ENCODE results near the gene MGAT3. TPM values are rescaled to one million over a fixed set of nuclear protein-coding genes. Genes with fewer than 3 reads are reported as not detected.
A peak's percentile ranks its signal among the peaks of the same experiment; 100 is the strongest.

Gene MGAT3
- total and polyA plus RNA-seq, 2 of the 13 experiments (the other 11 are each of a cell fraction or from before 2014, with no cell fraction given) = 0.11 to 0.15 TPM

- no peaks in the 10 kb centered on the region for H3K36me3 ChIP-seq (replicated peaks in 1 of 2; ENCODE audit: control insufficient read depth in 1 of 2, insufficient read depth in 2 of 2, low read length in 2 of 2)
- H3K4me1 ChIP-seq (ENCODE audit: insufficient read depth, low read length) = peaks cover 19% of the 10 kb centered on the region
- TF ChIP-seq ZNF772 (CRISPR knock-in tag; IDR thresholded peaks at IDR 0.05) = no peak
- POLR2A ChIA-PET = interaction anchor here (0.9 to 1.5 kb wide), 5 partner anchors 9 to 169 kb away, joined by 4 to 12 read pairs (median 5); partner anchors contain the start of genes ATF4, MIEF1 and RPL3
- H3K9me3 ChIP-seq (ENCODE audit: low read length) = no peaks in the 10 kb centered on the region
- no TSS peak for BruUV-seq (replicated peaks)
- intact Hi-C loops (cut with micrococcal nuclease; ENCODE audit: unreplicated experiment) (no loop called here), in situ Hi-C loops (cut with HindIII; ENCODE audit: extremely low pct_ligation_motif_present, low pct_unique_long_range_greater_than_20kb) (no loop called here)
- no peak overlapping the region; a peak in 1 of 6 replicates for H3K4me3 ChIP-seq (replicated peaks in 1 of 3; ENCODE audit: insufficient read depth in 1 of 3, low read depth in 2 of 3, low read length in 3 of 3)
- no peaks in the 10 kb centered on the region for H4K20me1 ChIP-seq (ENCODE audit: insufficient read depth, low read length)
- no peak overlapping the region for H2AFZ ChIP-seq (ENCODE audit: low read length)
- peaks cover 0 to 2% of the 10 kb centered on the region in 2 experiments; a peak in 1 of 5 replicates for H3K27me3 ChIP-seq (ENCODE audit: control insufficient read depth in 1 of 2, insufficient read depth in 2 of 2, low read length in 2 of 2)
- H3K9ac ChIP-seq (ENCODE audit: insufficient read depth, low read depth, low read length) = no peak overlapping the region
- WGBS (ENCODE audit: low lambda C conversion rate) = 42% methylated on average over 16 of the region's 17 CpGs
- DNase-seq (ENCODE audit: low spot score) = no peak
- ATAC-seq = no peak; the same call in 1 of the 3 replicates
- H3K79me2 ChIP-seq (ENCODE audit: insufficient read depth, low read length) = no peaks in the 10 kb centered on the region
- CTCF ChIA-PET (ENCODE audit: low intra/inter-chr PET ratio, low total read pairs) = no interaction called here
- no peak for FAIRE-seq
- H3K27ac ChIP-seq (ENCODE audit: extremely low read length, insufficient read depth, low read length) = no peak overlapping the region
- peak overlapping the region; percentile 58 for H3K4me2 ChIP-seq (ENCODE audit: low read depth, low read length)
These were observed 32.6 kb downstream of the MGAT3 start for GRCh38 chr22:39489094-39490068.

GRCh38 chr22:39490135-39490798, 33.5 kb downstream of the MGAT3 start:
- Histone ChIP-seq H3K27me3 (ENCODE audit: control insufficient read depth in 1 of 2, insufficient read depth in 2 of 2, low read length in 2 of 2) (peaks cover 0 to 2% of the 10 kb centered on the region in 2 experiments; a peak in 1 of 5 replicates), H3K4me3 (replicated peaks in 1 of 3; ENCODE audit: insufficient read depth in 1 of 3, low read depth in 2 of 3, low read length in 3 of 3) (peak overlapping the region in 1 of 3 experiments; percentile 9; a peak in 1 of 6 replicates), H3K79me2 (ENCODE audit: insufficient read depth, low read length) (no peaks in the 10 kb centered on the region), H3K4me2 (ENCODE audit: low read depth, low read length) (peak overlapping the region; percentile 58), H3K27ac (ENCODE audit: extremely low read length, insufficient read depth, low read length) (no peak overlapping the region), H3K4me1 (ENCODE audit: insufficient read depth, low read length) (peaks cover 21% of the 10 kb centered on the region), H4K20me1 (ENCODE audit: insufficient read depth, low read length) (no peaks in the 10 kb centered on the region), H2AFZ (ENCODE audit: low read length) (no peak overlapping the region), H3K36me3 (replicated peaks in 1 of 2; ENCODE audit: control insufficient read depth in 1 of 2, insufficient read depth in 2 of 2, low read length in 2 of 2) (no peaks in the 10 kb centered on the region), H3K9ac (ENCODE audit: insufficient read depth, low read depth, low read length) (no peak overlapping the region), H3K9me3 (ENCODE audit: low read length) (no peaks in the 10 kb centered on the region)
- DNase-seq (ENCODE audit: low spot score) (peak; percentile 62), FAIRE-seq (peak; percentile 83), ATAC-seq (peak; percentile 89)
- in situ Hi-C loops (cut with HindIII; ENCODE audit: extremely low pct_ligation_motif_present, low pct_unique_long_range_greater_than_20kb) (no loop called here), intact Hi-C loops (cut with micrococcal nuclease; ENCODE audit: unreplicated experiment) (no loop called here)
- WGBS (ENCODE audit: low lambda C conversion rate) = 27% methylated on average over 10 of the region's 13 CpGs
- POLR2A ChIA-PET = interaction anchor here (0.6 to 1.5 kb wide), 6 partner anchors 9 to 170 kb away, joined by 3 to 12 read pairs (median 4); partner anchors contain the start of genes ATF4, MIEF1, RPL3 and TAB1
- CTCF ChIA-PET (ENCODE audit: low intra/inter-chr PET ratio, low total read pairs) = no interaction called here
- BruUV-seq (replicated peaks) = no TSS peak
- TF ChIP-seq TBX2 (CRISPR knock-in tag; IDR thresholded peaks at IDR 0.05; ENCODE audit: borderline replicate concordance) = no peak
- peak; percentile 92 for TF ChIP-seq USF2 (IDR thresholded peaks at IDR 0.05; ENCODE audit: low read depth, low read length)
- TF ChIP-seq USF2 (CRISPR knock-in tag; IDR thresholded peaks at IDR 0.05; ENCODE audit: borderline replicate concordance) = peak; percentile 98; the same call in 1 of the 2 replicates
- no peak for TF ChIP-seq ELF3 (CRISPR knock-in tag; IDR thresholded peaks at IDR 0.05)
- peak; percentile 84 for TF ChIP-seq HCFC1 (IDR thresholded peaks at IDR 0.05; ENCODE audit: low read depth, low read length)
- peak; percentile 27; the same call in 1 of the 2 replicates for TF ChIP-seq CREM (IDR thresholded peaks at IDR 0.05)
- TF ChIP-seq CREM (CRISPR knock-in tag; IDR thresholded peaks at IDR 0.05) = no peak
- no peak for TF ChIP-seq IRF9 (CRISPR knock-in tag; IDR thresholded peaks at IDR 0.05; ENCODE audit: borderline replicate concordance)
